Loucy (cell line): ENCODE data around the gene RHOA.

Source experiments
- CTCF ChIP-seq: fragments of 200-600 bp; sonication (generic); conservative IDR thresholded peaks from 2 replicates; pipeline ENCODE4 v1.5.1; 2014; ENCODE audit warnings: mild to moderate bottlenecking, antibody characterized with exemption, low read length
- EZH2phosphoT487 ChIP-seq: fragments of 200-600 bp; IDR thresholded peaks from 2 replicates; pipeline ENCODE4 v1.6.1; 2018; ENCODE audit warnings: antibody characterized with exemption, mild to moderate bottlenecking, moderate library complexity, borderline replicate concordance

DNA sequence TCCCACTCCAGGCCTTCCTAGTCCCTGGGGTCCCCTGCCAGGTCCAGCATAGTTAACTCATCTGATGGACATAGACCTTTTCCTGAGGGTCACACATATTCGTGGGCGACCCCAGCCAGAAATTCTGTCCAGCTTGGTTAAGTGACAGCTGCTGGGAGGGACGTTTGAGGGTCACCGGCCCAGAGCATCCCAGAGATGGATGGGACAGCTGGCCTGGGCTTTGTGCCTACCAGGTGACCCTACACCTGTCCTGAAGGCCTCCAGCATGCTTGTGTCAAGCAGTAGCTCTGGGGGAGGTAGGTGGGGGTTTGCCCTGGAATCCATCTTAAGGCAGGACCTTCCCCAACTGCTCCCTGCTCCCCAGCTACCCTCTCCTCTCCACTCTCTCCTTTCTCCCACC is 49.2 kb upstream of the RHOA start:
- TF ChIP-seq CTCF (no peak), EZH2phosphoT487 (no peak)
